GM13977 (cell line): Measurements from ENCODE around the gene IFIH1.

Experiments used
- DNase-seq: peaks from one replicate; pipeline ENCODE4 v3.0.0; 2012; ENCODE audit warnings: low spot score
- CTCF ChIP-seq: IDR thresholded peaks from 2 replicates; pipeline ENCODE4 v1.5.1; 2012; ENCODE audit warnings: mild to moderate bottlenecking, control low read depth; ENCODE audit not compliant: insufficient read depth; ENCODE audit errors: extremely low read depth, missing control alignments
- in situ Hi-C: fragments of 300-500 bp; cut with MboI; formaldehyde crosslinking; loops from one replicate; pipeline ENCODE4 v1.12.0; 2022; ENCODE audit warnings: low sequenced_read_pairs, low pct_unique_long_range_greater_than_20kb, mixed read lengths, inconsistent platforms; ENCODE audit not compliant: unreplicated experiment

Gene IFIH1

GRCh38 chr2:162291748-162292147 is 26.7 kb downstream of the IFIH1 start:
- no peak for TF ChIP-seq CTCF
- in situ Hi-C loops, result no loop called here
- DNase-seq, result no peak

- in situ Hi-C loops, result no loop called here
- no peak for TF ChIP-seq CTCF
- DNase-seq, result no peak
Measured at GRCh38 chr2:162282765-162283425, 35.6 kb downstream of the IFIH1 start.

DNA sequence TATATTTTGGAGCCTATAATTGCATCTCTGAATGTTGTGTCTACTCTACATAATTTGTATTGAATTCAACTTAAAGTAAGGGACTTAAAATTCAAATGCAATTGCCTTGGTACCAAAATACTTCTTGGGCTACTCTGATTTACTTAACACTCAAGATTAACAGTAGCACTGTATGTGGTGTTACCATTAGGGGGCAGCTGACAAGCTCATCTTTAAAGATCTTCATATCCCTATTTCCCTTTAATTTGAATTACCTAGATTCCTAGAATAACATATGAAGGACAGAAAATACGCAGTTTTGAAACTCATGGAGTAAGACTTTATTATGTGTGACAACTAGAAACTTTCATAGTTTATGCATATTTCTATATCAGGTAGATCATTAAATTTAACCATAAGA is 37.8 kb downstream of the IFIH1 start:
- TF ChIP-seq CTCF, result peak; percentile 5
- in situ Hi-C loops, result no loop called here
- DNase-seq, result no peak

DNA sequence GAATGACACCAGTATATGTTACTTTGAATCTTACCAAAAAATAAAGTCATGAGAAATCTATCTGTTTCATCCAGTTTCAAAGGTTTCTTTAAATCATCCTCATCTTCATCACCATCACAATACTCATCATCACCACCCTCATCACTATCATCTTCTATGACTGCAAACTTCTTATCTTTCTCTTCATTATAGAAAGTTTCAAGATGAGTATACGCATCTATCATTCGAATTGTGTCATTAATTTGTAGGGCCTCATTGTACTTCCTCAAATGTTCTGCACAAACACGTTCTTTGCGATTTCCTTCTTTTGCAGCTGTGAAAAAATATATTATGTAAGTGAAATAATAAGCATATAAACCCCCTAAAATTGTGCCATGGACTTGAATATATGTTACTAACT is 41.1 kb downstream of the IFIH1 start:
- TF ChIP-seq CTCF, result no peak
- DNase-seq, result no peak
- in situ Hi-C loops, result no loop called here

GRCh38 chr2:162267996-162268395 is 50.5 kb downstream of the IFIH1 start:
- TF ChIP-seq CTCF, result no peak
- in situ Hi-C loops, result no loop called here
- no peak for DNase-seq

DNA sequence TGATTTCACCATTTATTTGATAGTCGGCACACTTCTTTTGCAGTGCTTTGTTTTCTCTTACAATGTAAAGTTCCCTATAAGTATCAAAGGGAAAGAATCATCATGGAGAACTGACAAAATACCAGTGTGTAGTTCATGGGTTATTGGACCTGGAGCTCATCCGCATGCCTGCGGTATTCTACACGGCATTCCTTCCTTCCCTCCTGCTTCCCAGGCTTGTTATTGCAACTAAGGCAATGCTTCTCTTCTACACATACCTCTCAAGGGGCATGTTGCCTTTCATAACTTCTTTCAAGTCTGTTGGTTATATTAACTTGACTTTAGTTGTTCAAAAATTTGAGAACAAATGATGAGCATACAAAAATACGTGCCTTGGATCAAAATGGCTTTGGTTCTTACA is 51.0 kb downstream of the IFIH1 start:
- no peak for TF ChIP-seq CTCF
- DNase-seq, result no peak
- in situ Hi-C loops, result no loop called here

DNA sequence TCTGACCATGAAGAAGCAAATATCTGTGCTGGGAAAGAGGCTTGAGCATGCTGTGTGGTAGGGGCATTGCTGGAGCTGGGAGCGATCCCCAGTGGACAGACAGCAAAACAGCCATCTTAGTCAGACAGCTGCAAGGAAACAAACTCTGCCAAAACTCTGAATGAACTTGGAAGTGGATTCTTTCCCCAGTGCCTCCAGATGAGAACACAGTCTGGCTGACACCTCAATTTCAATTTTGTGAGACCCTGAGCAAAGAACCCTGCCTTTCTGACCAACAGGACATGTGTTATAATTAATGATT is 52.1 kb downstream of the IFIH1 start:
- in situ Hi-C loops, result no loop called here
- no peak for DNase-seq
- TF ChIP-seq CTCF, result no peak
